Testis (tissue), 3 donors: ENCODE results near the gene MYBPH. TPM values are rescaled to one million over a fixed set of nuclear protein-coding genes. Genes with fewer than 3 reads are reported as not detected.

Experiments used
- DNase-seq: peaks from one replicate; pipeline ENCODE4 v3.0.0-alpha.2; 2019
- H3K27ac ChIP-seq, 2 donors: fragments of 200-600 bp; sonication (generic); one replicate each; pipeline ENCODE4 v1.5.1; 2019
- H3K27me3 ChIP-seq: fragments of 200-600 bp; sonication (generic); one replicate; pipeline ENCODE4 v1.5.1; 2019
- H3K36me3 ChIP-seq: fragments of 200-600 bp; sonication (generic); one replicate; pipeline ENCODE4 v1.5.1; 2017; ENCODE audit warnings: low read depth; ENCODE audit errors: missing control alignments
- H3K4me1 ChIP-seq: fragments of 200-600 bp; sonication (generic); one replicate; pipeline ENCODE4 v1.5.1; 2019
- H3K4me3 ChIP-seq, 2 donors: fragments of 200-600 bp; sonication (generic); one replicate each; pipeline ENCODE4 v1.5.1; 2017 to 2019
- H3K9me3 ChIP-seq: fragments of 200-600 bp; sonication (generic); one replicate; pipeline ENCODE4 v1.5.1; 2017
- POLR2A ChIP-seq: fragments of 450-650 bp; IDR thresholded peaks from one replicate; pipeline ENCODE4 v1.6.1; 2017; ENCODE audit warnings: antibody characterized with exemption, mild to moderate bottlenecking, moderate library complexity
- WGBS, 2 donors: methylation state at CpG; one replicate each; pipeline ENCODE4 v1.1.5; 2018; 5-methylcytosine and 5-hydroxymethylcytosine counted together
- intact Hi-C: fragments of 100-400 bp; cut with DNase I; formaldehyde crosslinking; loops from one replicate; pipeline ENCODE4 v1.15.1; 2023; ENCODE audit warnings: low total_unique reads
- polyA plus RNA-seq: library from polyadenylated mRNA; stranded (reverse); fragments of 350-450 nt; fragmentation: Illumina TruSeq; extraction: RNeasy Lipid Tissue Mini Kit (QIAGEN cat#74804); gene quantifications from one replicate; pipeline ENCODE4 v1.2.3, GENCODE V29; 2014; ENCODE audit warnings: low read depth, low replicate concordance; ENCODE audit not compliant: insufficient read depth
- total RNA-seq, 2 donors: library from RNA; depleted of rRNA; stranded (reverse); fragments of >200 nt; gene quantifications; one replicate each; pipeline ENCODE4 v1.2.3, GENCODE V29; 2016
- TF ChIP-seq, protein P1 (sequence below), 3 experiments: fragments of 450-650 bp in 2 of 3; fragments of 200-600 bp in 1 of 3; sonication (generic) in 1 of 3; IDR thresholded peaks; one replicate each; pipeline ENCODE4 v1.5.1; 2016 to 2019; ENCODE audit warnings: antibody characterized with exemption in 3 of 3, mild to moderate bottlenecking in 2 of 3, moderate library complexity in 1 of 3

The MYBPH gene
- total and polyA plus RNA-seq, 3 donors from 2014 or later: 0.16 to 2.9 (median 0.25) TPM

DNA sequence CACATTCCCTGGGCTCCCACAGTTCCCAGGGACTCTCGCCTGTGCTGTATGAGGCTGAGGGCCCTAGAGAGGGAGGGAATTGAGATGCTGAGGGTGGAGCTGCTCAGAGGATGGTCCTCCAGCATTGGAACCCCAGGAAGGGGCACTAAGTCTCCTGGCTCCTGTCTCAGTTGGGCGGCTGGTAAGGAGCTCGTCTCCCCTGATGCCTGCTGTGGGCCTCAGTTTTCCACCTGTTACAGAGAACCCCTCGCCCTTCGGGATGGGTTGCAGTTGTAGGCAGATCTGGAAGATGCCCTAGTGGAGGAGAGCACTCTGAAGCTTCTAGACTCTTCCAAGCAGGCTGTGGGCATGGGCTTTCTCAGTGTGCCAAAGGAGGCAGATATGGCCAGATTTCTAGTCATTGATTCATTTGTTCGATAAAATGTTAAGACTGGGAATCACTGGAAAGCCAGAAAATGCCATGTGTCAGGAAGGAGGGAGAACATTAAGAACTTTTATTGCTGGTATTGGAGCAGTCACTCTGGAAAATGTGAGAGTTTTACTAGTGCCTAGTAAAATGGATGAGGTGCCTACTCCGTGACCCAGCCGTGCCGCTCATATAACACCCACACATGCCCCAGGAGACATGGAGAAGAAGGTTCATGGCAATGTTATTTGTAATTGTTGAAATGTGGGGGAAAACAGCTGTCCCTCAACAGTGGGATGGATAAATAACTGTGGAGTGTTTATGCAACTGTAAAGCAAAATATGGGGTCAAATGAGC, 828 bp upstream of the MYBPH start:
- Histone ChIP-seq H3K4me3 (no peak overlapping the region), H3K4me1 (peaks cover 31% of the 10 kb centered on the region), H3K27me3 (no peaks in the 10 kb centered on the region), H3K9me3 (no peaks in the 10 kb centered on the region), H3K27ac (no peak overlapping the region), H3K36me3 (no peaks in the 10 kb centered on the region)
- WGBS, 2 donors: 90 to 93% methylated on average over 8 to 9 of the region's 9 CpGs
- no peak for TF ChIP-seq POLR2A
- TF ChIP-seq, protein P1, sequence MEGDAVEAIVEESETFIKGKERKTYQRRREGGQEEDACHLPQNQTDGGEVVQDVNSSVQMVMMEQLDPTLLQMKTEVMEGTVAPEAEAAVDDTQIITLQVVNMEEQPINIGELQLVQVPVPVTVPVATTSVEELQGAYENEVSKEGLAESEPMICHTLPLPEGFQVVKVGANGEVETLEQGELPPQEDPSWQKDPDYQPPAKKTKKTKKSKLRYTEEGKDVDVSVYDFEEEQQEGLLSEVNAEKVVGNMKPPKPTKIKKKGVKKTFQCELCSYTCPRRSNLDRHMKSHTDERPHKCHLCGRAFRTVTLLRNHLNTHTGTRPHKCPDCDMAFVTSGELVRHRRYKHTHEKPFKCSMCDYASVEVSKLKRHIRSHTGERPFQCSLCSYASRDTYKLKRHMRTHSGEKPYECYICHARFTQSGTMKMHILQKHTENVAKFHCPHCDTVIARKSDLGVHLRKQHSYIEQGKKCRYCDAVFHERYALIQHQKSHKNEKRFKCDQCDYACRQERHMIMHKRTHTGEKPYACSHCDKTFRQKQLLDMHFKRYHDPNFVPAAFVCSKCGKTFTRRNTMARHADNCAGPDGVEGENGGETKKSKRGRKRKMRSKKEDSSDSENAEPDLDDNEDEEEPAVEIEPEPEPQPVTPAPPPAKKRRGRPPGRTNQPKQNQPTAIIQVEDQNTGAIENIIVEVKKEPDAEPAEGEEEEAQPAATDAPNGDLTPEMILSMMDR (IDR thresholded peaks at IDR 0.05): no peak
- DNase-seq: no peak
- intact Hi-C loops: no loop called here

DNA sequence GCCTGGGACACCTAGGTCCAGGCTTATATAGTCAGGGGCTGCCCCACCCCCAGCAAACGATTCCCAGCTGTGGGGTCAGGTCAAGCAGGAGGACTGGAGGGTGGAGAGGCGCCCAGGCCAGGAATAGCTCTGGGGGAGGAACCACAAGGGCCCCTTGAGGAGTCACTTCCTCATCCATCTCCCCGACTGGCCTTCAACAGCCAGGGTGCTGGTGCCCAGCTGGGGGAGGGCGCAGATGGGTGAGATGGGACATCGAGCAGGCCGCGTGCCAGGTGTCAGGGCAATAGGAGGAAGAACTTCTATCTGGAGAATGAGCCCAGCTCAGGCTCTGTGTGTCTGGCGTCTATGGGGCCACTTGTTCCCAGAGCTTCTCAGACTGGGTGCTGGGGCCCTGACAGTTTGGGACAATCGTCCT, 208 bp upstream of the MYBPH start:
- WGBS, 2 donors: 47 to 72% methylated on average over 8 to 9 of the region's 9 CpGs
- no peaks in the 10 kb centered on the region for H3K27me3 ChIP-seq
- H3K36me3 ChIP-seq: no peaks in the 10 kb centered on the region
- DNase-seq: peak; percentile 63
- no peaks in the 10 kb centered on the region for H3K9me3 ChIP-seq
- peaks cover 28% of the 10 kb centered on the region for H3K4me1 ChIP-seq
- H3K4me3 ChIP-seq: no peak overlapping the region
- no peak overlapping the region for H3K27ac ChIP-seq
- TF ChIP-seq POLR2A: no peak
- TF ChIP-seq, protein P1 (IDR thresholded peaks at IDR 0.05): no peak
- intact Hi-C loops: no loop called here

DNA sequence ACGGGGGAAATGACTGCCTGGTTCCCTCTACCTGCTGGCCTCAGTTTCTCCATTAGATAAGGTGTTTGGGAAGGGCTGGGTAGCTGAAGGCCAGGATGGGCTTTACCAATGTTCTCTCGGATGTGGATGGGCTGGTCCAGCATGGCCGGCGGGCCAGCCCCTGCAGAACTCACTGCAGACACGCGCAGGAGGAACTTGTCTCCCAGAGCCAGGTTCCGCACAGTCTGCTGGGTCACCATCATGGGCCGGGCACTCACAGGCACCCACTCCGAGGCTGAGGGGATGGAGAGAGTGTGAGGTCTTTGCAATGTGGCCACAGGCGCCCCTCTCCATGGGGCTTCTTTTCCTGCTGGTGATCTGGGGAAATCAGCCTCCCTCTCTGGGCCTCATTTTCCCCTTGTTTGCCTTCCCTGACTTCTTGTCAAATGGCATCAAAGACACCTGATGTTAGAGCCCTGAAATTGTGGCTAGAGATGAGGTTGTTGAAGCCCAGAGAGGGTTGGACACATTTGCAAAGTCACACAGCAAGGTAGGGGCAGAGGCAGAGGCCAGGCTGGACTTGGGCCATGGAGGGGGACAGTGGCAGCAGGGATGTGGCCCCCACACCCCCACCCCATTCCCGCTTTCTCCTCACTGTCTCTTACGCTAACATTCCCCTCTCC, 1.2 kb downstream of the MYBPH start:
- DNase-seq: no peak
- WGBS, 2 donors: 83 to 95% methylated on average over 3 to 12 of the region's 12 CpGs
- Histone ChIP-seq H3K4me3 (no peak overlapping the region), H3K27ac (no peak overlapping the region), H3K9me3 (no peaks in the 10 kb centered on the region), H3K4me1 (peaks cover 28% of the 10 kb centered on the region), H3K36me3 (no peaks in the 10 kb centered on the region), H3K27me3 (no peaks in the 10 kb centered on the region)
- intact Hi-C loops: no loop called here
- TF ChIP-seq, protein P1 (IDR thresholded peaks at IDR 0.05): no peak
- no peak for TF ChIP-seq POLR2A

DNA sequence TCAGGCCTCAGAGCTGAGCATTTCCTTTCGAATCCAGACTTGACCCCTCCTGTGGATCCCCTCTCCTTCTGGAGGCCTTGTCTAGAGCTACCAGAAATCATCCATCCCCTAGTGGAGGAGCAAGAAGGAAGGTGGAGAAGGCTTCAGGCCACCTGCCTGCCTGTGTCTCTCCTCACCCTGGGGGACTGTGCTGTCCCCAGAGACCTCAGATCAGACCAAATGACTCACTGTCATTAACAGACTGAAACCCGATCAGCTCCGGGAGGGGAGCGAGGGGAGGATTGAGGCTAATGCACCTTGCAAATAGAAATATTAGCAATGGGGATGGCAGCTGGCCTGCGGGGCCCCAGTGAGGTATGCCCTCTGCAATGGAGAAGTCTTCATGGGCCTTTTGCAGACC, 2.1 kb downstream of the MYBPH start:
- no peak overlapping the region for H3K4me3 ChIP-seq
- WGBS, 2 donors: 79 to 95% methylated on average over 5 of the region's 5 CpGs
- H3K27ac ChIP-seq: no peak overlapping the region
- H3K36me3 ChIP-seq: no peaks in the 10 kb centered on the region
- no peaks in the 10 kb centered on the region for H3K9me3 ChIP-seq
- DNase-seq: no peak
- no peak for TF ChIP-seq POLR2A
- TF ChIP-seq, protein P1 (IDR thresholded peaks at IDR 0.05): no peak
- H3K4me1 ChIP-seq: peaks cover 28% of the 10 kb centered on the region
- H3K27me3 ChIP-seq: no peaks in the 10 kb centered on the region
- intact Hi-C loops: no loop called here
